IMR-90 (cell line): ENCODE measurements around the gene DENND1A.

Experiments
- BHLHE40 ChIP-seq: fragments of 150-350 bp; IDR thresholded peaks from 2 replicates; pipeline ENCODE4 v1.6.1; 2016; ENCODE audit warnings: mild to moderate bottlenecking, low read depth, low read length
- CEBPB ChIP-seq: IDR thresholded peaks from 2 replicates; pipeline ENCODE4 v1.6.1; 2012; ENCODE audit warnings: low read depth, low read length, improper control_type of control experiment
- CHD1 ChIP-seq: IDR thresholded peaks from 2 replicates; pipeline ENCODE4 v1.6.1; 2012; ENCODE audit warnings: low read depth, low read length, improper control_type of control experiment
- CTCF ChIP-seq: conservative IDR thresholded peaks from 2 replicates; pipeline ENCODE4 v1.5.1; 2012; ENCODE audit warnings: mild to moderate bottlenecking, low read depth, low read length, improper control_type of control experiment
- ELK1 ChIP-seq: fragments of 150-350 bp; IDR thresholded peaks from 2 replicates; pipeline ENCODE4 v1.6.1; 2016; ENCODE audit warnings: low read depth, mild to moderate bottlenecking, low read length, moderate library complexity, borderline replicate concordance
- MAFK ChIP-seq: IDR thresholded peaks from 2 replicates; pipeline ENCODE4 v1.6.1; 2012; ENCODE audit warnings: low read depth, low read length, improper control_type of control experiment
- MAZ ChIP-seq: IDR thresholded peaks from 2 replicates; pipeline ENCODE4 v1.6.1; 2012; ENCODE audit warnings: low read depth, mild to moderate bottlenecking, low read length, improper control_type of control experiment, moderate library complexity, borderline replicate concordance
- MXI1 ChIP-seq: IDR thresholded peaks from 2 replicates; pipeline ENCODE4 v1.6.1; 2012; ENCODE audit warnings: low read depth, mild to moderate bottlenecking, low read length, moderate library complexity, borderline replicate concordance
- NFE2L2 ChIP-seq: fragments of 150-350 bp; IDR thresholded peaks from 2 replicates; pipeline ENCODE4 v1.6.1; 2016; ENCODE audit warnings: low read depth, mild to moderate bottlenecking, low read length
- POLR2A ChIP-seq: IDR thresholded peaks from 2 replicates; pipeline ENCODE4 v1.6.1; 2012; ENCODE audit warnings: mild to moderate bottlenecking, low read depth, low read length
- RAD21 ChIP-seq: IDR thresholded peaks from 2 replicates; pipeline ENCODE4 v1.6.1; 2012; ENCODE audit warnings: low read length, improper control_type of control experiment
- RCOR1 ChIP-seq: IDR thresholded peaks from 2 replicates; pipeline ENCODE4 v1.6.1; 2012; ENCODE audit warnings: mild to moderate bottlenecking, low read length, improper control_type of control experiment; ENCODE audit not compliant: insufficient replicate concordance
- SMC3 ChIP-seq: fragments of 150-350 bp; IDR thresholded peaks from 2 replicates; pipeline ENCODE4 v1.6.1; 2016; ENCODE audit warnings: low read depth, mild to moderate bottlenecking, antibody characterized with exemption, low read length, moderate library complexity
- USF2 ChIP-seq: fragments of 150-350 bp; IDR thresholded peaks from 2 replicates; pipeline ENCODE4 v1.6.1; 2017; ENCODE audit warnings: mild to moderate bottlenecking, antibody characterized with exemption, low read length, low read depth

- no peak for TF ChIP-seq CTCF
- no peak for TF ChIP-seq POLR2A
- no peak for TF ChIP-seq ELK1
- no peak for TF ChIP-seq MXI1
- TF ChIP-seq USF2 = no peak
- no peak for TF ChIP-seq CHD1
- TF ChIP-seq MAFK = no peak
- no peak for TF ChIP-seq RAD21
- TF ChIP-seq BHLHE40 = no peak
- no peak for TF ChIP-seq CEBPB
- TF ChIP-seq SMC3 = no peak
- no peak for TF ChIP-seq MAZ
- no peak for TF ChIP-seq NFE2L2
- TF ChIP-seq RCOR1 = no peak
These were observed 157.0 kb downstream of the DENND1A start for GRCh38 chr9:123772967-123773366.
